GM18861 (cell line): ENCODE measurements around the gene BCR.

ENCODE experiments used
- ATAC-seq: cut with Tn5 transposase; IDR thresholded peaks from one replicate; pipeline ENCODE4 v1.9.1; 2021; ENCODE audit not compliant: unreplicated experiment

BCR gene

DNA sequence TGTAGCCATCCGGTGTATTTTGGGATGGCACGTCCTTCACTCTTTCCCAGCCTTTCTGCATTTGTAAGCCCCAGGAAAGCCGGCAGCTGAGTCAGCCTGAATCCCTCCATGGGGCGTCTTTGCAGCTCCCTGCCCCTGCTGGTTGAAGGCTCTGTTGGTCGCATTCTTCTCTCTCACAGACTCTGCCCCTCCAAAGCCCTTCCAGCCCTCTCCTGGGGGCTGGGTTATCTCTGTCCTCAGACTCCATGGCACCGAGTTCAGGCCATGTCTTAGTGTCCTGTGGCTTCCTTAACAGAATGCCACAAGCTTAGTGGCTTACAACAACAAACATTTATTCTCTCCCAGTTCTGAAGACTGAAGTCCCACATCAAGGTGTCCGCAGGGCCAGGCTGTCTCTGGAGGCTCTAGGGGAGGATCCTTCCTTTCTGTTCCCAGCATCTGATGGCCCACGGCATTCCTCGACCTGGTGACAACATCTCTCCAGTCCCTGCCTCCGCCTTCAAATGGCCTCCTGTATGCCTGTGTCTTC lies 62.2 kb downstream of the BCR start:
- ATAC-seq = no peak

DNA sequence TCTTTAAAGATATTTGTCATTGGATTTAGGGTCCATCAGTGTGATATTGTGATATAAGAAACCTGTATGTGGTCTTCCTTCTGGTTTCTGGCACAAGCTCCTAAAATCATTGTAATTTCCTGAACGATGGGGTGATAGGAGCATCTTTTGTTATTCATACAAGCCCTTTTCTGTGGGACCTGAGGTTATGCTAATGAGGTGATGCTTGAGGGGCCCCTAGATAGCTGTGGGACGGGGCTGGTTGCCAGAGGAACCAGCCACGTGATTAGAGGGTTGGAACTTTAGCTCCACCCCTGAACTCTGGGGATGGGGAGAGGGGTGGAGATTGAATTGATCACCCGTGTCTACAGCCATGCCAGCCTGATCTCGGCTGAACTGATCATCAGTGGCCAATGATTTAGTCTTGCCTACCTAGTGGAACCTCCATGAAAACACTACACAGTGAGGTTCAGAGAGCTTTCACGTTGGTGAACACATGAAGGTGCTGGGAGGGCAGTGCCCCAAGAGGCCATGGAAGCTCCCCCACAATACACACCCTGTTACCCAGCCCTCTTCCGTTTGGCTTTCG lies 62.8 kb downstream of the BCR start:
- no peak for ATAC-seq

DNA sequence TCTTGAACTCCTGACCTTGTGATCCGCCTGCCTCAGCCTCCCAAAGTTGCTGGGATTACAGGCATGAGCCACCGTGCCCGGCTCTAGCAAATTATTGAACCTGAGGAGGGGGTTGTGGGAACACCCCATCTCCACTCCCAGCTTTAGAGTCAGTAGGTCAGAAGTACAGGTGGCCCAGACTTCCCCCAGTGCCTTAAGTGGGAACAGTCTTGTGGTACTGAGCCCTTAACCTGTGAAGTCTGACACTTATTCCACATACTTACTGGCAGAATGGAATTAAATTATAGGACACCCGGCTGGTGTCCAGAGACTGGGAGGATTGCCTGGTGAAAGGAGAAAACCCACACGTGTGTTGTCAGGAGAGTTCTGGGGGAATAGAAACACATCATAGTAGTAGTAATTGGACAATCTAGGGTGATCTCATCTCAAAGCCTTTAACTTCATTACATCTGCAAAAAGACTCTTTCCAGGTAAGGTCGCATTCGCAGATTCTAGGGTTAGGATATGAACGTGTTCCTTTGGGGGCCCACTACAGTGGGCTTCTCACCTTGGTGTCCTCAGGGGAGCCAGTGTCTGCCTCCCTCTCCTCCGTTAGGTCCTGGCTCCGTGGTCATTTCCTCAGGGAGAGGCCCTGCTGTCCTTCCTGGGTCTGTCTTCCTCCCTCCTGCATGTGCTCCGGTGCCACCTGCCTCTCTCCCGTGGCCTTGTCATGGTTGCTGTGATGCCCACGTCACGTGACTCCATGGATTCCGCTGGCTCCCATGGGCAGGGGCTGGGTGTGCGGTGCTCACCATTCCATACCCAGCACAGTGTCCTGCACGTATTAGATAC lies 63.8 kb downstream of the BCR start:
- no peak for ATAC-seq

DNA sequence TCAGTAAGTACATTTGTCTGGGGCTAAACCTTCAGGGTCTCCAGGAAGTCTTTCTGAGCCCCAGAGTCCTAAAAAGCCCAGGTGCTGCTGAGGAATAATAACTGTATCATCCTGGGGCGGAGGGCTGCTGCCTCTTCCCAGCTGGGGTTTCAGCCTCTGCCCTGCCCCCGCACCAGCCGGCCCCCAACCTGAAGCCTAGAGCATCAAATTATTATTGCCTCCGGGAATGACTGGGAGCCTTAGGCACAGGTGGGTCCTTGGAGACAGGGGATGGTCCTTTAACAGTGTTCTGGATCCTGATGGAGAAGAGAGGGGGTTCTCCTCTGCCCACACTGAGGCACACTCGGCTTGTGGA lies 64.4 kb downstream of the BCR start:
- ATAC-seq = no peak

DNA sequence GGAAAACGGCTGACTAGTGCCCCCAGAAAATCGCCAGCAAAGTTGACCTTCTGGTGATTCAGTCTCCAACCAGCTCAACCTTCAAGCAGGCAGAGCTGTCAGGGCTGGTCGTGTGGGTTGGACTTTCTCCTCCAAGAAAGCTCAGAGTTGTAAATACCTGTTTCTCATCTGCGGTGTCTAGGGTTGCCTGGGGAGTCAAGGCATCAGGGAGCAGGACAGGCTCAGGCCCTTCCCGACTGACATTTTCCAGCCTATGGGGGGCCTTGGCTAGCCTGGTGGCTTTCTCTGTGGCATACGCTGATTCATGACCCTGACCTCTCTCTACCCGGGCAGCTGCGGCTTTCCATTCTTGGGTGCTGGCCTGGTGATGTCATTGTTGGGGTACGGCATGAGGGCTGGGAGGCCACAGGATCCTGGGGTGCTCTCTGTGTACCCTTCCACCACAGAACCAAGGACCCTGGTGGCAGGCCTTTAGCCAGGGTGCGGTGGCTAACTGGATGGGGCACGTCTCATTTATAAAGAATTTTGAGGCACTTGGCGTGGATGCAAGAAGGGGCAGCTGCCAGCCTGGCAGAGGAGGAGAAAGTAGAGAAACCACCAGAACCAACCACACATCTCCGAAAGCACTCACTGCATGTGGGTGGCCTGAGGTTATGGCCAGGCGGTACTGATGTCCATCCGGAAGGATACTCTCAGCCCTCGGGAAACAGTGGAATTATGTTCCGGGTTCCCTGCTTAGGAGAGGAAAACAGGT lies 64.9 kb downstream of the BCR start:
- ATAC-seq = no peak

DNA sequence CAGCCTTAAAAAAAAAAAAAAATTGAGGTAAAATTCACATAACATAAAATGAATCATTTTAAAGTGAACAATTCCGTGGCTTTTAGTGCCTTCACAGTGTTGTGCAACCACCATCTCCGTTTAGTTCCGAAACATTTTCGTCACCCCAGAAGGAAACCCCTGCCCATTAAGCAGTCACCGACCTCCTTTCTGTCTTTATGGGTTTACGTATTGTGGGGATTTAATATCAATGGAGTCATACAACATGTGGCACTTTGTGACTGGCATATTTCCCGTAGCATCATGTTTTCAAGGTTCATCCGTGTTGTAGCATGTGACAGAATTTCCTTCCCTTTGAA lies 65.5 kb downstream of the BCR start:
- no peak for ATAC-seq

DNA sequence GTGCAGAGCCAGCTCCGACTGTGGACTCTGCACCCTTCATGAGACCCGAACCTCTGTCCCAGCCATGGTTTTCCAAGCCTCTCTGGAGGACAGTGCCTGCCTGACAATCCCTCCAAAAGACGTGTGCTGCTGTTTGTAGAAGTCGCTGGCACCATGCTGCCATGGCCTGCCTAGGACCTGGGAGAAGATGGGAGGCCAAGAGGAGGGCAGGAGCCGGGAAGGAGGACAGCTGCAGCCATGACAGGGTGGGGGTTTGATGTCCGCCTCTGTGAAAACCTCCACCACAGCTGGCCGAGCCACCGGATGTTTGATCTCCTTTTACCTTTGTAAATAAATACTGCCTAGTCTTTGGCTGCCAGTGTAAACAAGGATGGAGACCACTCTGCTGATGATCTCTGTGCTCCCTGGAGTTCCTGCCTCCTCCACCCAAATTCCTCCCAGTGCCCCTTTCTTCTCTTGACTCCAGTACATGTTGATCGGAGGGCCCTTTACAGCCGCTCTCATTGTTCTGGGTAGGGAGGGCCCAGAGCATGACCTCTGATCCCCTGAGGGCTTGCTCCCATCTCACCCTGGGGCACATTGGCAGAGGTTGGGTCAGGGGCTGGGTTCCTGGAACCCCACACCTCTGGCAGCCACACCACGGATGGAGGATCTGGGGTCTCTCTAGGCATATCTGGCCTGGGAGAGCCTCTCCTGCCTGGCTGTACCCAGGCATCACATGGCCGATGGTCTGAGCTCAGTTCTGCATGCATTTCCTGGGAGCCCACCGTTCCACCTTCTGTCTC lies 66.9 kb downstream of the BCR start:
- ATAC-seq = no peak

DNA sequence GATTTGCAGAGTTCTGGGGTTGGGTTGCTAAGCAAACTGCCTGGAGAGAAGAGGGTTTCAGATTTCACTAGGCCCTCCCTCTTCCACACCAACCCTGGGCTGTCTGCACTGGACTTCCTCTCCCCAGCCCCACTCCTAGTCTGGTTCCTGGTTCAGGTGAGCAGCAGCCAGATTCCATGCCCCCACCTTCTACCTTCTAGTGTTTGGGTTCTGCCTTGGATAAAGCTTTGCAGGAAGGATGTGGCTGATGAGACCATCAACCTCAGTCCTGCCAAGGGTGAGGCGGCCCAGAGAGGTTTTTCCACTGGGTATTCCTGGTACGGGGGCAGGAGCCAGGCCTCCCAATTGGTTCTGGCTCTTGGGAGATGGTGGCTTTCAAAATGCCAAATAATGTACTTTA lies 68.3 kb downstream of the BCR start:
- ATAC-seq = no peak

DNA sequence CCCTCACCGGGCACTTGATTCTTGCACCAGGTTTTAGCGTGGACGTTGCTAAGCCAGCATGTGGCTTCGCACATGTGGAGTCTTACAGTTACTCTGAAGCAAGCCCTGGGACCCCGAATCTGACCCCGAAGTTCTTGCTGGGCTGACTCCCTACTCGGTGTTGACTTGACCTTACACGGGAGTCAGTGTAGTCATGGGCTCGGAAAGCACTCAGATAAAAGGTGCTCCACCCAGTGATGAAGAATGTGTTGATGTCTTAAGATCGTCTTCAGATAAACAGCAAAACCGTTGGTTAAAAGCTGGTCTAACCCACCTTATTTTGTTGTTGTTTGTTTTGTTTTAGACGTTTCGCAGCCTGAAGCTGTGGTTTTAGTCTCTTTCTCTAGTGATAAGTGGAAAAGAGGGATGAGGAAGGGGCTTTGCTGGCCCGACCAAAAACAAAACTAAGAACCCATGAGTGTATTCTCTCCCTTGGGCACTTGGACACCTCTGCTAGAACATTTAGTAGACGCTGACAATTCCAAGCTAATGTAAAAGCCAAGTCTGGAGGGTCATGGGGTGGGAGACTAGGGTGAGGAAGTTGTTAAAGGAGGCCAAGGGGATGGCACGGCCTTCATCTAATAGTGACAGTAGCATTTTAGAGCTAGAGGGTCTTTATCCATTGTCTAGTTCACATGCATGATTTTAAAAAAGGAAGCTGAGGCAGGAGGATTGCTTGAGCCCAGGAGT lies 69.9 kb downstream of the BCR start:
- ATAC-seq = no peak

DNA sequence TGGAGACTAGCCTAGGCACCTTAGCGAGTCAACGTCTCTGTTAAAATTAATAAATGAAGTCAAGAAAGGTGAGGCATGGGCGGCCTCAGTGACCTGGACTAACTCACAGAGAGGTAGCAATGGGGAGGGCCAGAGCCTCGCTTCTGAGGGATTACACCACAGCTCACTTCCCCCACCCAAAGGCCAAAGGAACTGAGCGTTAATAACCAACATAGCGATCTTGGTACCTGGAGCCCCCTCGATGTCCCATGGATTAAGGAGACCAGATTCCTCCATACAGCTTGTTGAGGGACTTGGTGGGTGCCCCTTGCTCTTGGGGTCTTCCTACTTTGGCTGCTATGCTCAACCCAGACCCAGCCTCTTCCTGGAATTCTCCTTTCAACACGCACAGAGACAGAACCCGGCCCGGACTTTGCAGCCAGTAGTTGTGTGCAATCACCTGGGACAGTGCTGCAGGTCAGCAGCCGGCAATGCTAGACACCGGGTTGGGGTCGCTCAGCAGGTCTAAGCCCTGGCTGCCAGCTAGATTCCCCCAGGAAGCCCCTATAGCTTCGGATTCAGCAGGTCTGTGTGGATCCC lies 70.6 kb downstream of the BCR start:
- no peak for ATAC-seq

DNA sequence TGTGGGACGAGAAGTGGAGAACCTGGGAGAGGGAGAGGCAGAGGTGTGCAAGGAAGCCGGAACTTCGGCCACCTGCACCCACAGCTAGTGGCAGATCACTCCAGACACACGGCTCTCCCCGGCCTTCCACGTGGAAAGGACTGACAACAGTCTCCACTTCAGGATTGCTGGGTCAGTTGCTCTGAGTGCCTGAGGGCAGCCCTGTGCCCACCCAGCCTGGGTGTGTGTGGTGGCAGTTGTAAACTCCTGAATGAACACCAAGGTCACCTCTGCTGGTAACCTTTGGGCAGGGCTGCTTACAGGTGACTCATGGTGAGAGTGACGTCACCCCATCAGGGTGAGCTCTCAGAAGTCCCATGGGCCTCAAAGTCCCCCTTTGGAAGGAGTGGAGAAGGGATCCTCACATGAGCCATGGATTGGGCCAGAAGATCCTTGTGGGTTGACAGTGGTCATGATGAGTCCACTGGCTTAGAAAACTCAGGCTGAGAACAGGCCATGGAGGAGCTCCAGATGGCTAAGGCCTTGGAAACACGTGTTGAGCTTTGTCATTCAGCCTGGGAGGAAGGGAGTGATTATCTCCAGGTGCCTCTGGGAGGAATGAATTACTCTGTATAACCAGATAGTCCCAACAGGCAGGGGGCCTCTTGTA lies 71.3 kb downstream of the BCR start:
- ATAC-seq = no peak

DNA sequence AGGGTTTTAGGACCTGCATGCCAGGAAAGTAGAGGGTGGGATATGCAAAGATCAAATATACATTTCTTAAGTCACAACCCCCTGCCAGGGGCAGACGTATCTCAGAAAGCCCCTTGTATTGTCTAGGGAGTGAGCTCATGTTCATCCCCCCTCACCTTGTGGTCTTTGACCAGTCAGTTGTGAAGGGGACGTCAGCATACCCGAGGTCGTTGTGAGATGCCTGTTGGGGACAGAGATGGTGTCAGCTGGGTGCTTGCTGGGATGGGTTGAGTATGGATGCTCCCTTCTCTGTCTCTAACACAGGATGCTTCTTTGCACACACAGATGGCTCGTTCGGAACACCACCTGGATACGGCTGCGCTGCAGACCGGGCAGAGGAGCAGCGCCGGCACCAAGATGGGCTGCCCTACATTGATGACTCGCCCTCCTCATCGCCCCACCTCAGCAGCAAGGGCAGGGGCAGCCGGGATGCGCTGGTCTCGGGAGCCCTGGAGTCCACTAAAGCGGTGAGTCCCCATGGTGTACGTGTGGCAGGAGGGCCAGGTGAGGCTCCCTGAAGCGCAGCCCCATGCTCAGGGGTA lies 73.3 kb downstream of the BCR start:
- ATAC-seq = no peak

DNA sequence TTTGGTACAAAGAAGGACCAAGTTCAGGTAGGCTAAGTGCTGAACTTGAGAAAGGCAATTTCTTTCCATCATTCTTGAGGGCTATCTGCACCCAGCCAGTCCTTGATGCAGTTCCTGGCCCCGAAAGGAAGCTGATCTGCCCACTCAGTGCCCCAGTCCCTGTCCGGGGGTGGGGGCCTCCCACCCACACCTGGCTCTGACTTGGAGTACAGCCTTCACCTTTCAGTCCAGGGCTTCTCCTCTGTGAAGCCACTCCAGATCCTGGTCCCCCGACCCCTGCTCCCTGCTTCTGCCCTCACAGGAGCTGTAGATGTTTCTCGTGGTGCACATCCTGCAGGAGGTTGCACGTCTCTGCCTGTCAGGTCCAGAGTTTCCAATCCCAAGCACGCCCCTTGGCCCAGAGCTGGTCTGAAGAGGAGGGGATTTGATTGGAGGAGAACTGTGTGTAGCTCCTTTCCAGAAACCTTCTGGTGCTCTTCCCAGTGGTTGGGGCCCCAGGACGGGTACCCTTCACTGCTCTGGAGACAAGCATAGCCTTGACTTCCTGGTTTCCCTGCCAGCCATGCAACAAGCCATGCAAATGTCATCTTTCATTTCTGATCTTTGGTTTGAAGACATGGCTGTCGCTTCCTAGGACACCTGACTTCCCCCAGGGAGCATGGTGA lies 75.3 kb downstream of the BCR start:
- no peak for ATAC-seq

DNA sequence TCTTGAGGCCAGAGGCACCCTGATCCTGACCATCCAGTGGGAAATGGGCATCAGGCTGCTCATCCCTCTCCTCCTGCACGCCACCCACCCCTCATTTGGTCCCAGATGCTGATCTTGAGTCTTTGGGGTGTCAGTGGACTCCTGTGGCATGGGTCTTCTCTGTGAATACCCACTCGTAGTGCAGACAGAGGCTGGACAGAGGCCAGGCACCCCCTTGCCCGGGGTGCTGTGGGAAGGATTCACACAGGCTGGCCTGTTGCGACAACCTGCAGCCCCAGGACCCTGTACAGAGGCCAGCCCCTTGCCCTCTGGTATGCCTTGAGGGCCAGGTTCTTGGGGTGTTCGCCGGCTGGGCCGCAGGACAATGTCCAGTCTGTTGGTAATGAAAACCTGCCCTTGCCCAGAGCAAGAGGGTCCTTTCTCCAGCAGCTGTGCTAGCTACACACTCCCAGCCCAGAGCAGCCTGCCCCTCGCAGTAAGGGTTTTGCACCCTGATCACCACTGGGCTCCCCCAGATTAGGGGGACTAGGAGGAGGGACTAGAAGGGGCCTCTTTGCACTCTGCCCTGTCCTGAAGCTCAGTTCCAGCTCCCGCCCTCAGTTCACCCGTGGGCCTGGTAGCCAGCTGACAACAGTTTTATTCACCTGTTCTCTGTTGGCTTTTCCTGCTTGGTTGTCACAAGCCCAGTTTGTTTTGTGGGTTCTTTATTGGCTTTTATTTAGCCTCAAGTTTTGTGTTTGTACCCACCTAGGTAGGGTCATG lies 76.0 kb downstream of the BCR start:
- no peak for ATAC-seq

DNA sequence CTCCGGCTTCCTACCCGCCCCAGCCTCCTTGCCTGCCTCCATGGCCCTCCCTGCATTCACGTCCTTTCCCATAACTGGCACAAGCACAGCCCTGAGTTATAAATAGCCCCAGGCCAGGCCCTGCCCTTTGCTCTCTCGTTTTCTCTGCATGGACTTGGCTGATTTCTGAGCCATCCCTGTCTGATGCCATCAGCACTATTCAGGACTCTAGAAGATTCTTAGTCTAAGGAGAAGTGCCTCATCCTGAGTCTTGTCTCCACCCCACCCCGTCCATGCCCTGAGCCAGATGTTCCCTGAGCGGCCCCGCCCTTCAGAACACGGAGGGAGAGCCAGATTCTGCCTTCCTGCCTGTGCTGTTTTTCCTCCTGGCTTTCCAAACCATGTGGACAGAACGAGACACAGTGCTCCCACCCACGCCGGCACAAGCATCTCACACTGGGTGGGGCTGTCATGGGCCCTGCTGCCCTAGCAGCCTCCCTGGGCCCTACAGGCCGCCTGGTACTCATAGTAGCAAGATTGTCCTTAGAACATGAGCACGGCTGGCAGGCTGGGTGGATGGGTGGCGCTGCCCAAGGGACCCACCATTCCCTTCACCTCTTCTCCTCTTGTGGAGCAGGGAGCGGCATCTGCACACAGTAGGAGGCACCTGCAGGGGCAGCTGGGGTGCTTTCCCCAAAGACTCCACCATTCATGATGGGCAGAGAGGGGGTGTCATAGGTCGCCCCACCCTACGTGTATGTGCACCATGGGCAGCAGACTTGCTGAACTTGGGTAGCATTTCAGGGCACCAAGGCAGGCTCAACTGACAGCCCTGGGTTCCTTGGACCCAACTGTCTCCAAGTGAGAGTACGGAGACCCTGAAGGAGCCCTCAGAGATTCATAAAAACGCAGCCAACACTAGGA lies 76.9 kb downstream of the BCR start:
- no peak for ATAC-seq

DNA sequence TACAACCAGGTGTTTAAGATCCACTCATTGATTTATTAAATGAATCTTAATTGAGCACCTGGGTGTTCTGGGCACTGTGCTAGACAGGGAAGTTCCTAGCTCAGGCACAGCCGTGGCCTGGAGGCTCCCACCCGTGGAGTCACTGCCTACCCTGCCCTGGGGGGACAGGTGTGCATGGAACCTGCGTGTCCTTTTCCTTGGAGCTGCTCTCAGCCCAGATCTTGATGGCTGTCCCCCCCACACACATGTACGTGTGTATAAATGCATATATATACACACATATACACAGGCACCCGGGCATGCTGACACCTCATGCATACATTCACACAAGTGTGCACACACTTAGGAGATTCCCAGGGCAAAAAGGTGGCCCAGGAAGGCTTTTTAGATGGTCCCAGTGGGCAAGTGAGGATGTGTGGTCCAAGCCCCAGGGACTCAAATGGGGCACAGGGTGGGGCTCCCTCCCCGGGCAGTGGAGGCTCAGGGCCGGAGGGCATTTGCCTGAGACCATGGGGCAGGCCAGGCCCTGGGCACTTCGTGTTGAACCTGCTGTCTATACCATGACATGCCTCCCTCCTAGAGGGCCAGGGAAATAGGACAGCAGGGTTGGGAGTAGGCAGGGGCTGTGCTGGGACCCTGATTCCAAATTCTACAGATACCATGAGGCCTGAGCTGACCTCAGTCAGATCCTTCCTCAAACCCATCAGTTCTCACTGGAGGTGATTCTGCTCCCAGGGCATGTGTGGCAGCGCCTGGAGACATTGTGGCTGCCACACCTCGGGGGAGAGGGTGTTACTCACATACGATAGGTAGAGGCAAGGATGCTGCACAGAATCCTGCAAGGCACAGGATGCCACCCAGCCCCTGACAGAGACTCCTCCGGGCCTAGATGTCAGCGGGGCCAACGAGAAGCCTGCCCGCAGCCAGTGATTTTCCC lies 77.8 kb downstream of the BCR start:
- ATAC-seq = no peak
